Femur (tissue), 1 donor: ENCODE data around the gene ZSCAN31.
A peak's percentile ranks its signal among the peaks of the same experiment; 100 is the strongest.
"Not testable (repeated sequence)": the region's sequence is repeated elsewhere in the genome, so short reads cannot be mapped to it uniquely, and the experiment has no call there.

Experiments used
- DNase-seq: peaks from one replicate; pipeline ENCODE4 v3.0.0-alpha.2; 2017

The ZSCAN31 gene

GRCh38 chr6:28351493-28351925 is 15.6 kb upstream of the ZSCAN31 start:
- DNase-seq: no peak

- DNase-seq: no peak
Observed at GRCh38 chr6:28351087-28351486, 15.1 kb upstream of the ZSCAN31 start.

- peak; percentile 91 for DNase-seq
Observed at GRCh38 chr6:28349892-28350737, 14.2 kb upstream of the ZSCAN31 start, which contains the start of gene ZKSCAN3. Gene ZKSCAN3 (plus strand): TSS chr6:28349947. CDS start chr6:28359587, 9,640 bp downstream.

- no peak for DNase-seq
Observed at GRCh38 chr6:28349344-28349891, 13.5 kb upstream of the ZSCAN31 start.

GRCh38 chr6:28347119-28347518 is 11.2 kb upstream of the ZSCAN31 start:
- no peak for DNase-seq

GRCh38 chr6:28345201-28345600 is 9.3 kb upstream of the ZSCAN31 start:
- no peak for DNase-seq

- no peak for DNase-seq
Observed at GRCh38 chr6:28343898-28344677, 8.1 kb upstream of the ZSCAN31 start.

- no peak for DNase-seq
Observed at GRCh38 chr6:28340310-28341095, 4.6 kb upstream of the ZSCAN31 start.

- DNase-seq: no peak
Observed at GRCh38 chr6:28337121-28337520, 1.2 kb upstream of the ZSCAN31 start.

- peak; percentile 76 for DNase-seq
Observed at GRCh38 chr6:28336284-28337120, 554 bp upstream of the ZSCAN31 start.

- DNase-seq: no peak
Observed at GRCh38 chr6:28335040-28335563, 846 bp downstream of the ZSCAN31 start.

GRCh38 chr6:28334286-28335039 is 1.5 kb downstream of the ZSCAN31 start:
- DNase-seq: no peak

GRCh38 chr6:28333599-28334018 is 2.3 kb downstream of the ZSCAN31 start:
- no peak for DNase-seq

GRCh38 chr6:28333047-28333446 is 2.9 kb downstream of the ZSCAN31 start:
- DNase-seq: no peak

GRCh38 chr6:28330041-28330440 is 5.9 kb downstream of the ZSCAN31 start:
- no peak for DNase-seq

GRCh38 chr6:28326371-28326948 is 9.5 kb downstream of the ZSCAN31 start:
- no peak for DNase-seq

- DNase-seq: no peak
Observed at GRCh38 chr6:28323813-28324424, 12.0 kb downstream of the ZSCAN31 start.

GRCh38 chr6:28322661-28323060 is 13.3 kb downstream of the ZSCAN31 start:
- DNase-seq: no peak

GRCh38 chr6:28317866-28318265 is 18.1 kb downstream of the ZSCAN31 start:
- not testable (repeated sequence) for DNase-seq

- no peak for DNase-seq
Observed at GRCh38 chr6:28315628-28316027, 20.3 kb downstream of the ZSCAN31 start.
